Muscle layer of duodenum (tissue), 2 donors: ENCODE results near the gene TM2D1.

ENCODE experiments used
- H3K27ac ChIP-seq: one replicate; pipeline ENCODE4 v1.7.0; 2013; ENCODE audit warnings: mild to moderate bottlenecking, low read length
- H3K27me3 ChIP-seq: one replicate; pipeline ENCODE4 v1.7.0; 2013; ENCODE audit warnings: low read depth, mild to moderate bottlenecking, control low read depth, low read length
- H3K36me3 ChIP-seq, 2 donors: one replicate each; pipeline ENCODE4 v1.7.0; 2013; ENCODE audit warnings: low read length in 2 of 2, control low read depth in 1 of 2, mild to moderate bottlenecking in 1 of 2; ENCODE audit not compliant: insufficient read depth in 2 of 2, control insufficient read depth in 1 of 2
- H3K4me1 ChIP-seq, 2 donors: one replicate each; pipeline ENCODE4 v1.7.0; 2013; ENCODE audit warnings: low read length in 2 of 2, mild to moderate bottlenecking in 2 of 2, control low read depth in 1 of 2, moderate library complexity in 1 of 2; ENCODE audit not compliant: insufficient read depth in 2 of 2, control insufficient read depth in 1 of 2
- H3K4me3 ChIP-seq, 2 donors: one replicate each; pipeline ENCODE4 v1.7.0; 2013; ENCODE audit warnings: low read length in 2 of 2, low read depth in 1 of 2, mild to moderate bottlenecking in 1 of 2
- H3K9me3 ChIP-seq, 2 donors: one replicate each; pipeline ENCODE4 v1.7.0; 2013; ENCODE audit warnings: low read length in 2 of 2, control low read depth in 1 of 2, mild to moderate bottlenecking in 1 of 2; ENCODE audit not compliant: control insufficient read depth in 1 of 2
- donor health status: healthy.

TM2D1 gene

GRCh38 chr1:61724813-61725694, at the start of gene TM2D1:
TM2D1 (minus strand) TSS chr1:61725141; CDS start chr1:61725120, 21 bp downstream.
- H3K9me3 ChIP-seq: no peaks in the 10 kb centered on the region
- peak within 1 kb of the TSS; percentile 99 for H3K27ac ChIP-seq
- peaks cover 0 to 19% of the 10 kb centered on the region in 2 donors for H3K4me1 ChIP-seq
- H3K4me3 ChIP-seq: peak within 1 kb of the TSS; percentile 83 to 99
- H3K36me3 ChIP-seq: no peaks in the 10 kb centered on the region
- no peaks in the 10 kb centered on the region for H3K27me3 ChIP-seq

- Histone ChIP-seq H3K36me3 (peaks cover 0 to 4% of the 10 kb centered on the region in 2 donors), H3K9me3 (no peaks in the 10 kb centered on the region), H3K4me1 (no peaks in the 10 kb centered on the region), H3K27me3 (no peaks in the 10 kb centered on the region), H3K27ac (no peak overlapping the region), H3K4me3 (no peak overlapping the region)
These were observed 45.2 kb upstream of the TM2D1 start for GRCh38 chr1:61770131-61770530.

DNA sequence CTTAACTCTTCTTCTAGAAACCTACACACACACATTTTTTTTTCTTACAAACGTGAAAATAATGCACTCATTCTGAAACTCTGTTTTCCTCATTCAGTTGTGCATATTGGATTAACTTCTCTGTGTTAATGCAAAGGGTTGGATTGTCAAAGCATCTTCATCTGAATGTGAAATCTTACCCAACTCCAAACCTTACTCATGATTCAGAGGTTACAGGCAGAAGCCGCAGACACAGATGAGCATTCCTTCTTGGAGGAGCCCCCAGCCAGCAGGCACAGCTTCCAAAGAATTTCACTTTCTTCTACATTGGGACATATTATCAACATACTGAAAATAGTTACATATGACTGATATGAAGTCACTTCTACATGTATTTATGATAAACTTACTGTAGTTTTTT, 33.0 kb upstream of the TM2D1 start:
- H3K4me1 ChIP-seq: no peaks in the 10 kb centered on the region
- H3K9me3 ChIP-seq: no peaks in the 10 kb centered on the region
- H3K27me3 ChIP-seq: no peaks in the 10 kb centered on the region
- H3K4me3 ChIP-seq: no peak overlapping the region
- no peak overlapping the region for H3K27ac ChIP-seq
- H3K36me3 ChIP-seq: no peaks in the 10 kb centered on the region

DNA sequence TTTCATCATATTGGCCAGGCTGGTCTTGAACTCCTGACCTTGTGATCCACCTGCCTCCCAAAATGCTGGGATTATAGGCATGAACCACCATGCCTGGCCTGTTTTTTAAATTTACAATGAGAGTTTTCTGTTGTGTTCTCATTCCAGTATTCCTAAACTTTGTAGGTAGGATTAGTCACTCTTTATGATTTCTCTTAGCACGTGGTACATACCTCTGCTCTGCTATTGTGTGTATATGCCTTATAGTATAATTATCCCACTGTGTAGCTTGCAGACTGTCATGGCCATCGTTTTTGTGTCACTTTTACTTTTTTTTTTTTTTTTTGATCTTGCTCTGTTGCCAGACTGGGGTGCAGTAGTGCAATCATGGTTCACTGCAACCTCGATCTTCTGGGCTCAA, 31.8 kb upstream of the TM2D1 start:
- no peak overlapping the region for H3K27ac ChIP-seq
- H3K4me1 ChIP-seq: no peaks in the 10 kb centered on the region
- no peaks in the 10 kb centered on the region for H3K9me3 ChIP-seq
- H3K4me3 ChIP-seq: no peak overlapping the region
- H3K36me3 ChIP-seq: no peaks in the 10 kb centered on the region
- H3K27me3 ChIP-seq: no peaks in the 10 kb centered on the region

DNA sequence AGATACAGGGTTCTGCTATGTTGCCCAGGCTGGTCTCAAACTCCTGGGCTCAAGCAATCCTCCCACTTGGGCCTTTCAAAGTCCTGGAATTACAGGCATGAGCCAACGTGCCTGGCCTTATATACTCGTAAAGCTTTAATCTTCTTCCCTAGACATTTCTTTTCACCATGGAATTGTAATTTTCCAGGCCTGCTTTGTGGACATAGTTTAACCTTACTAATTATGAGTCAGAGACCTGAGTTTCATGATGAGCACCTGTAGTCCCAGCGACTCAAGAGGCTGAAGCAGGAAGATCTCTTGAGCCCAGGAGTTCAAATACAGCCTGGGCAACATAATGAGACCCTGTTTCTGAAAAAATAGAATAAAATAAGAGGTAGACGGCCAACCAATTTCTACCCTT, 29.6 kb upstream of the TM2D1 start:
- no peaks in the 10 kb centered on the region for H3K27me3 ChIP-seq
- no peak overlapping the region for H3K27ac ChIP-seq
- H3K4me3 ChIP-seq: no peak overlapping the region
- no peaks in the 10 kb centered on the region for H3K4me1 ChIP-seq
- no peaks in the 10 kb centered on the region for H3K9me3 ChIP-seq
- H3K36me3 ChIP-seq: no peaks in the 10 kb centered on the region

- Histone ChIP-seq H3K9me3 (no peaks in the 10 kb centered on the region), H3K27me3 (no peaks in the 10 kb centered on the region), H3K27ac (no peak overlapping the region), H3K4me3 (no peak overlapping the region), H3K36me3 (no peaks in the 10 kb centered on the region), H3K4me1 (no peaks in the 10 kb centered on the region)
These were observed 29.1 kb upstream of the TM2D1 start for GRCh38 chr1:61753998-61754508.

DNA sequence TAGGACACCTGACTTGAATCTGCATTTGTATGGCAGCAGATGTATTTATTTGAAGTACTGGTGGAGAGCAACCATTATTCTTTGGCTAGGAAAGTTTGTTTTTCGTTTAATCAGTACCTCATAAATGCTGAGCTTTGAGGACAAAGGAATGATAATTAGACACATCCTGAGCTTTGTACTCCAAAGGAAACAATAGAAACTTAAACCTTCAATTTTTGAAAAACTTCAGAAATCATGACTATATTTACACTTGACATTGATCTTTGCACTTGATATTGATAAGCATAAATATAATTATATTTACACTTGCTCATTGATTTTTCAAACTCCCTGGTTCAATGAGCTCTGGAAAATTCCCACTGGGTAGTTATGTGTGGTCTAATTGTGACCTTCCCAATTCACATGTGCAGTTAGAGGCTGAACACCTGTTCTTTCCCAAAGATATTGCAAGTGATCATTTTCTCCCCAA, 28.0 kb upstream of the TM2D1 start:
- no peaks in the 10 kb centered on the region for H3K36me3 ChIP-seq
- no peaks in the 10 kb centered on the region for H3K4me1 ChIP-seq
- no peaks in the 10 kb centered on the region for H3K9me3 ChIP-seq
- no peak overlapping the region for H3K27ac ChIP-seq
- H3K27me3 ChIP-seq: no peaks in the 10 kb centered on the region
- H3K4me3 ChIP-seq: no peak overlapping the region

GRCh38 chr1:61749574-61749973, 24.6 kb upstream of the TM2D1 start:
- peaks cover 0 to 5% of the 10 kb centered on the region in 2 donors for H3K4me1 ChIP-seq
- H3K36me3 ChIP-seq: no peaks in the 10 kb centered on the region
- H3K4me3 ChIP-seq: no peak overlapping the region
- no peaks in the 10 kb centered on the region for H3K27me3 ChIP-seq
- H3K27ac ChIP-seq: no peak overlapping the region
- H3K9me3 ChIP-seq: no peaks in the 10 kb centered on the region

DNA sequence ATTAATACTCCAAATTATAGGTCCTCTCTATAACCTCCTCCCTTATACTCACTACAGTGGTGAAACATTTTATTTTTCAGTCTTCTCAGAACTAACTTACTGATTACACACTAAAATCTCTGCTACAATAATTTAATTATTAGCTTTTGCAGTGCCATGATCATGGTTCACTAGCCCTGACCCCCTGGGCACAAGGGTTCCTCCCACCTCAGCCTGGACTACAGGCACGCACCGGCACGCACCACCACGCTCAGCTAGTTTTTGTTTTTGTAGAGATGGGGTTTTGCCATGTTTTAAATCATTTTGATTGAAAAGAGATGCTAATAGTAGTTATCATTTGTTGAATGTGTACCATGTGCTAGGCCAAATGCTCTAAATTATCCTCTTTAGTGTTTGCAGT, 23.6 kb upstream of the TM2D1 start:
- Histone ChIP-seq H3K36me3 (no peaks in the 10 kb centered on the region), H3K4me1 (peaks cover 0 to 5% of the 10 kb centered on the region in 2 donors), H3K4me3 (no peak overlapping the region)

DNA sequence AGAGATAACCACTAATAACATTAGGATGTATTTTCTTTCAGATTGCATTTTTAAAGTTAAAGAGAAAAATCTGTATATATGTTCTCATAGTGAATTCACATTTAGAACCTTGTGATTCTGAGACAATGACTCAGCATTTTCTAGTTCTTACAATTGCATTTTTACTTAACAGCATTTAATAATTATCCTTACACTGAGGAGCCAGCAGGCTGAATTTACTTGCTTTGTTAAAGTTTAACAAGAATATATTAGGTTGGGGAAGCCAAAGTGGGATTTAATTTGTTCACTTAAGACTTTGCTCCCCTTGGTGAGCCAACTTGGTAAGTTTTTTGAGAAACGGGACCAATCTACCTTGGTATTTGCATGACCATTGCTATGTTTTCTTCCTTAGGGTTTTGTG, 21.9 kb upstream of the TM2D1 start:
- H3K27me3 ChIP-seq: no peaks in the 10 kb centered on the region
- H3K27ac ChIP-seq: peak overlapping the region; percentile 22
- no peaks in the 10 kb centered on the region for H3K36me3 ChIP-seq
- no peak overlapping the region for H3K4me3 ChIP-seq
- H3K9me3 ChIP-seq: no peaks in the 10 kb centered on the region
- peaks cover 0 to 5% of the 10 kb centered on the region in 2 donors for H3K4me1 ChIP-seq

More for the DNA sequence above, 23.6 kb upstream of the TM2D1 start:
- Histone ChIP-seq H3K27me3 (no peaks in the 10 kb centered on the region), H3K27ac (no peak overlapping the region), H3K9me3 (no peaks in the 10 kb centered on the region)

GRCh38 chr1:61743716-61744580, 19.0 kb upstream of the TM2D1 start:
- Histone ChIP-seq H3K27me3 (no peaks in the 10 kb centered on the region), H3K4me1 (peaks cover 0 to 5% of the 10 kb centered on the region in 2 donors), H3K27ac (no peak overlapping the region), H3K4me3 (peak overlapping the region; percentile 76 to 81), H3K9me3 (no peaks in the 10 kb centered on the region), H3K36me3 (no peaks in the 10 kb centered on the region)
